Measurements from ENCODE around the gene ATP1B2.
A peak's percentile ranks its signal among the peaks of the same experiment; 100 is the strongest.

The ATP1B2 gene

GRCh38 chr17:7685533-7686221 lies 35.0 kb downstream of the ATP1B2 start:
- DNase-seq (ENCODE audit: low read depth in 3 of 3) = peak; percentile 77 to 89 (median 81)

GRCh38 chr17:7686222-7687071 lies 35.7 kb downstream of the ATP1B2 start:
- peak; percentile 55 to 76 (median 58) for DNase-seq (ENCODE audit: low read depth in 3 of 3)

DNA sequence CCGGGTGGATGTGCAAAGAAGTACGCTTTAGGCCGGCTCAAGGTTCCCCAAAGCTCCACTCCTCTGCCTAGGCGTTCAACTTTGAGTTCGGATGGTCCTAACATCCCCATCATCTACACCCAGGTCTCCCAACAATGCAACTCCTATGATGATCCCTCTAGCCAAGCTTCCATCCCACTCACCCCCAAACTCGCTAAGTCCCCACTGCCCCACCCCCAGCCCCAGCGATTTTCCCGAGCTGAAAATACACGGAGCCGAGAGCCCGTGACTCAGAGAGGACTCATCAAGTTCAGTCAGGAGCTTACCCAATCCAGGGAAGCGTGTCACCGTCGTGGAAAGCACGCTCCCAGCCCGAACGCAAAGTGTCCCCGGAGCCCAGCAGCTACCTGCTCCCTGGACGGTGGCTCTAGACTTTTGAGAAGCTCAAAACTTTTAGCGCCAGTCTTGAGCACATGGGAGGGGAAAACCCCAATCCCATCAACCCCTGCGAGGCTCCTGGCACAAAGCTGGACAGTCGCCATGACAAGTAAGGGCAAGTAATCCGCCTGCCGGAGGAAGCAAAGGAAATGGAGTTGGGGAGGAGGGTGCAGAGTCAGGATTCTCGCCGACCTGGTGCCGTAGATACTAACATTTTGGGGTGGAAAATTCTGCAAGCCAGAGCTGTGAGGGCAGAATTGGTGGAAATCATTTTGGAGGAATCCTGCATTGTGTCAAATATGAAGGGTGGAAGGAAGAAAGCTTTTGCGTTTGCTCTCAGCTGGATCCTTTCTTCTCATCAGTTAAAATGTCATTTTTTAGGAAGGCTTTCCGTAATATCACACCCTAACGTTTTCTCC lies 36.6 kb downstream of the ATP1B2 start, which contains the start of gene TP53:
TSS of gene TP53 (minus strand) at position 419 of the 836 bp plus-strand sequence. CDS start 10,896 bp downstream, outside the sequence.
- peak; percentile 71 to 83 (median 80) for DNase-seq (ENCODE audit: low read depth in 3 of 3)

GRCh38 chr17:7687908-7688807 lies 37.4 kb downstream of the ATP1B2 start, which contains the start of gene WRAP53:
Gene WRAP53, plus strand, starts transcription at chr17:7688477. Its CDS starts 172 bp downstream, at chr17:7688649.
- peak; percentile 89 to 94 (median 94) for DNase-seq (ENCODE audit: low read depth in 3 of 3)

- no peak for DNase-seq (ENCODE audit: low read depth in 3 of 3)
Observed at GRCh38 chr17:7688808-7689316, 38.1 kb downstream of the ATP1B2 start.

GRCh38 chr17:7695586-7695985 lies 44.9 kb downstream of the ATP1B2 start:
- no peak for DNase-seq (ENCODE audit: low read depth in 3 of 3)

DNA sequence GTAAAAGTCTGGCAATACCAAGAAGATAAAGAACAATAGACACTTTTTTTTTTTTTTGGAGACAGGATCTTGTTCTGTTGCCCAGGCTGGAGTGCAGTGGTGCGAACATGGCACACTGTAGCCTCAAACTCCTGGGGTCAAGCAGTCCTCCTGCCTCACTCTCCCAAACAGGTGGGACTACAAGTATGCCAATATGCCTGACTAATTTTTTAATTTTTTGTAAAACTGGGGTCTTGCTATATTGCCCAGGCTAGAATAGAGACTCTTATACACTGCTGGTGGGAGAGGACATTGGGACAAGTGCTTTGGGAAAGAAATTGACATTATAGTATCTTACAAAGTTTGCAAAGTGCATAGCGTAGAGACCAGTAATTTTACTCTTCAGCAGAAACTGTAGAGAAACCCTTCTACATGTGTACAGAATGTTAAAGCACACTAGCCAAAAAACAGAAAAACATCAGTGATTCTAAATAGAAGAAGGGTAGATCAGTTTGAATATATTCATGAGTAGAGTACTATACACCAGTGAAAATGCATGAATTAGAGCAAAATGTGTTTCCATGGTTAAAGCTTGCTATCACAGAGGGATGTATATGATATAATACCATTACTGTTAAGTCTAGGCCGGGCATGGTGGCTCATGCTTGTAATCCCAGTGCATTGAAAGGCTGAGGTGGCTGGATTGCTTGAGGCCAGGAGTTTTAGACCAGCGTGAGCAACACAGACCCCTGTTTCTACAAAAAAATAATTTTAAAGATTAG lies 47.3 kb downstream of the ATP1B2 start:
- no peak for DNase-seq (ENCODE audit: low read depth in 3 of 3)

DNA sequence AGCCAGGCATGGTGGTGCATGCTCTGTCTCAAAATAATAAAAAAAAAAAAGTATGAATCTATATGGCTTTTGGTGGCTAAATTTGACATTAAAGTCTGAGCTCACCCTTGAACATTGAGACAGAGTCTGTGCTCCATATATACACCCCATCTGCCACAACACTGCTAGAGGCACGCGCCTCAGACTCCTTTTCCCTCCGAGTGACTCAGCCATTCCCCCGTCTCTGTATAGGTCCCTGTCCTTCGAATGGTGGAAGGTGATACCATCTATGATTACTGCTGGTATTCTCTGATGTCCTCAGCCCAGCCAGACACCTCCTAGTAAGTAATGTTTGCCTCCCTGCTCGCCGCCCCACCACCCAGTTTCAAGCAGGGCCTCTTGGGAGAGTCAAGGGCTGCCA lies 49.8 kb downstream of the ATP1B2 start:
- DNase-seq (ENCODE audit: low read depth in 3 of 3) = no peak

DNA sequence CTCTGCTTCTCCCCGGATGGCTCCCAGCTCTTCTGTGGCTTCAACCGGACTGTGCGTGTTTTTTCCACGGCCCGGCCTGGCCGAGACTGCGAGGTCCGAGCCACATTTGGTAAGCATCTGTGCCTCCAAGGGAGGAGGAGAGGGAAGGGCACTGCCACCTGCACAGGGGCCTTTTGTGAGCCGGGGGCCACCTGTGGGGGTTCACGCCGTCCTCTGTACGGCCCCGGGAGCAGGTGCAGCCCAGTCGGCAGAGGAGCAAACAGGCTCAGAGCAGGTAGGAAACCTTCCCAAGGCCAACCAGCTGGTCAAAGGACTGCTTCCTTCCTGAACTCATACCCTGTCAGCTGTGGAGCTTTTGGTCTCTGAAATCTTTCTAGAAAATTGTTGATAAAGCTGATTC lies 51.0 kb downstream of the ATP1B2 start:
- no peak for DNase-seq (ENCODE audit: low read depth in 3 of 3)

DNA sequence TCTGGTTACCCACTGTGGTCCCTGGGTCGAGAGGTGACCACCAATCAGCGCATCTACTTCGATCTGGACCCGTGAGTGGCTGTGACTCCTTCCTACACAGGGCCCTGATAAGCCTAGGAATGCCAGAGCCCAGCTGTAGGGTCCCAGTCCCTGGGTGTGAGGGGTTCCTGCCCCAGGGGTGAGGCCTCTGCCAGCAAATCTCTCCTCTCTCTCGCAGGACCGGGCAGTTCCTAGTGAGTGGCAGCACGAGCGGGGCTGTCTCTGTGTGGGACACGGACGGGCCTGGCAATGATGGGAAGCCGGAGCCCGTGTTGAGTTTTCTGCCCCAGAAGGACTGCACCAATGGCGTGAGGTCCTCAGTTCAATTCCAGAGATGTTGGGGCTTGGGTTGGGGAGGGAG lies 52.0 kb downstream of the ATP1B2 start:
- no peak for DNase-seq (ENCODE audit: low read depth in 3 of 3)

- DNase-seq (ENCODE audit: low read depth in 3 of 3) = no peak
Observed at GRCh38 chr17:7703584-7704479, 53.1 kb downstream of the ATP1B2 start.

DNA sequence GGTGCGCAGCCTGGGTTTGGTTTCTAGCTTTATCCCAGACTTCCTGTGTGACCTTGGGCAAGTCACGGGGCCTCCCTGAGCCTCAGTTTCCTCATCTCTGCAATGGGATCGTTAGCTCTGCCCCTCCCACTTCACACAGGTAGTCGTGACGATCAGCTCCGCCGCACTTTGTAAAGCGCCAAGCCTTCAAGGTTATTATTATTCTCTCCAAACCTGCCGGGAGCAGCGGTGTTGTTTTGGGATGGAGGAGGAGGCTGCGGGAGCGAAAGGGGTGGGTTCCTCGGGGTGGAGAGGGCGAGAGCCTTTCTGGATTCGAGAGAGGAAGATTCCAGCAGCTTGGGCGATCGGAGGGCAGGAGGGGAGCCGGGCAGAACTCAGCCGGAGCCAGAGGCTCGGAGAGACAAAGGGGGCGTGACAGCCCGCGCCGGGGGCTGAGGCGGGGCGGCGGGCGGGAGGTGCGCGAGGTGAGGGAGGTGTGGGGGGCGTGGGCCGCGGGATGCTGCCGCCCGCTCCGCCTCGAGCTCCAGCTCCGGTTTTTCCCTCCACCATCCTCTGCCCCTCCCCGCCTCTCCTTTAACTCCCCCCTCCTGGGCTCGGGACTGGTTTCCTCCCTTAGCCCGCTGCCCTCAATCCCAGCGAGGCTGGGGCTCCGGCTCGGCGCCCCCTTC lies 54.0 kb downstream of the ATP1B2 start, which contains the start of gene EFNB3:
TSS of gene EFNB3 (plus strand) at position 602 of the 668 bp plus-strand sequence. CDS start 397 bp downstream, outside the sequence.
- no peak for DNase-seq (ENCODE audit: low read depth in 3 of 3)

GRCh38 chr17:7705269-7706255 lies 54.8 kb downstream of the ATP1B2 start:
- no peak for DNase-seq (ENCODE audit: low read depth in 3 of 3)

- DNase-seq (ENCODE audit: low read depth in 3 of 3) = no peak
Observed at GRCh38 chr17:7706631-7707354, 56.1 kb downstream of the ATP1B2 start.
